HEK293 (cell line): Measurements from ENCODE around the gene TMEM123.

Experiments
- CTCF ChIA-PET: fragments of 350-600 bp; formaldehyde crosslinking; extraction: SDS; loops from one replicate; lab custom pipeline; 2021; ENCODE audit warnings: antibody characterized with exemption; lab: Yijun Ruan, JAX
- POLR2A ChIA-PET: fragments of 300-600 bp; formaldehyde crosslinking; extraction: SDS; loops from one replicate; lab custom pipeline; 2020; ENCODE audit warnings: antibody characterized with exemption, inconsistent platforms; lab: Yijun Ruan, JAX
- H3K27ac ChIP-seq: fragments of 200-500 bp; sonication (Bioruptor generic); 2 replicates; pipeline ENCODE4 v1.5.1; 2014; ENCODE audit warnings: low read depth, low read length, control low read depth, inconsistent platforms; ENCODE audit errors: extremely low read depth
- H3K36me3 ChIP-seq, 2 experiments: fragments of 200-500 bp in 1 of 2; sonication (Bioruptor generic) in 1 of 2; 1 replicate in 1 of 2; 2 replicates in 1 of 2; pipeline ENCODE4 v1.5.1; 2014 to 2017; ENCODE audit warnings: inconsistent platforms in 2 of 2, low read length in 2 of 2; ENCODE audit not compliant: control insufficient read depth in 2 of 2, insufficient read depth in 1 of 2
- H3K4me1 ChIP-seq: fragments of 200-500 bp; sonication (Bioruptor generic); 2 replicates; pipeline ENCODE4 v1.5.1; 2014; ENCODE audit warnings: mild to moderate bottlenecking, low read length, inconsistent platforms; ENCODE audit not compliant: control insufficient read depth, insufficient read depth
- H3K4me3 ChIP-seq: 2 replicates; pipeline ENCODE4 v1.5.1; 2011; ENCODE audit warnings: low read depth, mild to moderate bottlenecking, control low read depth, low read length, moderate library complexity
- H3K9me3 ChIP-seq: fragments of 200-500 bp; sonication (Bioruptor generic); 2 replicates; pipeline ENCODE4 v1.5.1; 2014; ENCODE audit warnings: low read depth, low read length, inconsistent platforms; ENCODE audit not compliant: control insufficient read depth, insufficient read depth
- BCL11A ChIP-seq: fragments of 450-650 bp; formaldehyde crosslinking; IDR thresholded peaks from 2 replicates; pipeline ENCODE4 v1.5.1; 2016; ENCODE audit warnings: low read depth, missing biosample characterization, missing genetic modification characterization
- REPIN1 ChIP-seq: fragments of 450-650 bp; formaldehyde crosslinking; IDR thresholded peaks from 2 replicates; pipeline ENCODE4 v1.5.1; 2017; ENCODE audit warnings: missing biosample characterization, missing genetic modification characterization, low read depth
- TRIM28 ChIP-seq: IDR thresholded peaks from 2 replicates; pipeline ENCODE4 v1.6.1; 2011; ENCODE audit warnings: low read length, control low read depth, borderline replicate concordance
- ZBTB48 ChIP-seq: fragments of 450-650 bp; formaldehyde crosslinking; IDR thresholded peaks from 2 replicates; pipeline ENCODE4 v1.5.1; 2016; ENCODE audit warnings: missing biosample characterization, missing genetic modification characterization
- ZNF658 ChIP-seq: fragments of 450-650 bp; formaldehyde crosslinking; IDR thresholded peaks from 2 replicates; pipeline ENCODE4; 2016; ENCODE audit warnings: missing biosample characterization, missing genetic modification characterization
- TF ChIP-seq, protein P1 (sequence below): fragments of 450-650 bp; formaldehyde crosslinking; IDR thresholded peaks from 2 replicates; pipeline ENCODE4 v1.5.1; 2016; ENCODE audit warnings: missing biosample characterization, missing genetic modification characterization
- TF ChIP-seq, protein P2 (sequence below): fragments of 450-650 bp; formaldehyde crosslinking; conservative IDR thresholded peaks from 2 replicates; pipeline ENCODE4 v1.5.1; 2016; ENCODE audit warnings: low read depth, missing biosample characterization, missing genetic modification characterization
- TF ChIP-seq, protein P3 (sequence below): fragments of 450-650 bp; formaldehyde crosslinking; IDR thresholded peaks from 2 replicates; pipeline ENCODE4 v1.5.0; 2017; ENCODE audit warnings: missing biosample characterization, missing genetic modification characterization, borderline replicate concordance
- TF ChIP-seq, protein P4 (sequence below): fragments of 450-650 bp; formaldehyde crosslinking; IDR thresholded peaks from 2 replicates; pipeline ENCODE4 v1.5.1; 2016; ENCODE audit warnings: missing biosample characterization, missing genetic modification characterization

The TMEM123 gene

DNA sequence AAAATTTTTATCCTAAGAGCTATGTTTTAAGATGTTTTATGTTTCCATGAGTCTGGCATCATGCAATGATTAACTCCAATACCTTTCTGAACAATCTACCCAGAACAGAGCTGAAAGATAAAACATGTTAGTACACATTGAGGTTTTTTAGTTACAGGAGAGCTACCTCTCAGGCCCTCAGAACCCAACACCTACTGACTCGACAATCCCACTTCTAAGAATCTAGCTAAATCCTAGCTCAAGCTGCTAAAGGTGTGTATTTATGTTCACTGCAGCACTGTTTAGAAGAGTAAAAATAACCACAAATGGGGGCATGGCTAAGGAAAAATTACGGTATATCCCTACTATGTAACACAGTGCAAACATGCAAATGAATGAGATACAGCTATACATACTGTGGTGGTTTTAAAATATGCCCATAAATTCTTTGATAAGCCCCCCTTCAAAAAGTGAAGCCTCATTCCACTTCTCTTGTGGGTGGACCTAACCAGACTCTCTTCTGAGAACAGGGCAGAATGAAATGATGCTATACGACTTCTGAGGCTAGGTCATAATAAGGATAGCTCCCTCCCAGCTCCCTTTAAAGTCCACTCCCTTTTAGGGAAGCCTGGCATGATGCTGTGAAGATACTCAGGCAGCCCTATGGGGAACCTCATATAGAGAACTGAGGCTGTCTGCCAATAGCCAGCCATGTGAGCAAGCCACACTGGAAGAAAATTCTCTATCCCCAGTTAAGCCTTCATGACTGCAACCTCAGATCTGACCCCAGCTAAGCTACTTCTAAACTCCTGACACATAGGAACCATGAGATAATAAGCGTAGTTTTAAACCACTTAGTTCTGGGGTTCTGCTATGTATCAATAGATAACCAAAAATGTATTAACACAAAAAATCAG lies 29.5 kb downstream of the TMEM123 start (continued):
- TF ChIP-seq, protein P1, sequence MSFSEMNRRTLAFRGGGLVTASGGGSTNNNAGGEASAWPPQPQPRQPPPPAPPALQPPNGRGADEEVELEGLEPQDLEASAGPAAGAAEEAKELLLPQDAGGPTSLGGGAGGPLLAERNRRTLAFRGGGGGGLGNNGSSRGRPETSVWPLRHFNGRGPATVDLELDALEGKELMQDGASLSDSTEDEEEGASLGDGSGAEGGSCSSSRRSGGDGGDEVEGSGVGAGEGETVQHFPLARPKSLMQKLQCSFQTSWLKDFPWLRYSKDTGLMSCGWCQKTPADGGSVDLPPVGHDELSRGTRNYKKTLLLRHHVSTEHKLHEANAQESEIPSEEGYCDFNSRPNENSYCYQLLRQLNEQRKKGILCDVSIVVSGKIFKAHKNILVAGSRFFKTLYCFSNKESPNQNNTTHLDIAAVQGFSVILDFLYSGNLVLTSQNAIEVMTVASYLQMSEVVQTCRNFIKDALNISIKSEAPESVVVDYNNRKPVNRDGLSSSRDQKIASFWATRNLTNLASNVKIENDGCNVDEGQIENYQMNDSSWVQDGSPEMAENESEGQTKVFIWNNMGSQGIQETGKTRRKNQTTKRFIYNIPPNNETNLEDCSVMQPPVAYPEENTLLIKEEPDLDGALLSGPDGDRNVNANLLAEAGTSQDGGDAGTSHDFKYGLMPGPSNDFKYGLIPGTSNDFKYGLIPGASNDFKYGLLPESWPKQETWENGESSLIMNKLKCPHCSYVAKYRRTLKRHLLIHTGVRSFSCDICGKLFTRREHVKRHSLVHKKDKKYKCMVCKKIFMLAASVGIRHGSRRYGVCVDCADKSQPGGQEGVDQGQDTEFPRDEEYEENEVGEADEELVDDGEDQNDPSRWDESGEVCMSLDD (tag by site-specific recombination), result no peak
- TF ChIP-seq, protein P2, sequence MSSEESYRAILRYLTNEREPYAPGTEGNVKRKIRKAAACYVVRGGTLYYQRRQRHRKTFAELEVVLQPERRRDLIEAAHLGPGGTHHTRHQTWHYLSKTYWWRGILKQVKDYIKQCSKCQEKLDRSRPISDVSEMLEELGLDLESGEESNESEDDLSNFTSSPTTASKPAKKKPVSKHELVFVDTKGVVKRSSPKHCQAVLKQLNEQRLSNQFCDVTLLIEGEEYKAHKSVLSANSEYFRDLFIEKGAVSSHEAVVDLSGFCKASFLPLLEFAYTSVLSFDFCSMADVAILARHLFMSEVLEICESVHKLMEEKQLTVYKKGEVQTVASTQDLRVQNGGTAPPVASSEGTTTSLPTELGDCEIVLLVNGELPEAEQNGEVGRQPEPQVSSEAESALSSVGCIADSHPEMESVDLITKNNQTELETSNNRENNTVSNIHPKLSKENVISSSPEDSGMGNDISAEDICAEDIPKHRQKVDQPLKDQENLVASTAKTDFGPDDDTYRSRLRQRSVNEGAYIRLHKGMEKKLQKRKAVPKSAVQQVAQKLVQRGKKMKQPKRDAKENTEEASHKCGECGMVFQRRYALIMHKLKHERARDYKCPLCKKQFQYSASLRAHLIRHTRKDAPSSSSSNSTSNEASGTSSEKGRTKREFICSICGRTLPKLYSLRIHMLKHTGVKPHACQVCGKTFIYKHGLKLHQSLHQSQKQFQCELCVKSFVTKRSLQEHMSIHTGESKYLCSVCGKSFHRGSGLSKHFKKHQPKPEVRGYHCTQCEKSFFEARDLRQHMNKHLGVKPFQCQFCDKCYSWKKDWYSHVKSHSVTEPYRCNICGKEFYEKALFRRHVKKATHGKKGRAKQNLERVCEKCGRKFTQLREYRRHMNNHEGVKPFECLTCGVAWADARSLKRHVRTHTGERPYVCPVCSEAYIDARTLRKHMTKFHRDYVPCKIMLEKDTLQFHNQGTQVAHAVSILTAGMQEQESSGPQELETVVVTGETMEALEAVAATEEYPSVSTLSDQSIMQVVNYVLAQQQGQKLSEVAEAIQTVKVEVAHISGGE (tag by site-specific recombination), result no peak
- no peak for TF ChIP-seq ZBTB48
- TF ChIP-seq, protein P3, sequence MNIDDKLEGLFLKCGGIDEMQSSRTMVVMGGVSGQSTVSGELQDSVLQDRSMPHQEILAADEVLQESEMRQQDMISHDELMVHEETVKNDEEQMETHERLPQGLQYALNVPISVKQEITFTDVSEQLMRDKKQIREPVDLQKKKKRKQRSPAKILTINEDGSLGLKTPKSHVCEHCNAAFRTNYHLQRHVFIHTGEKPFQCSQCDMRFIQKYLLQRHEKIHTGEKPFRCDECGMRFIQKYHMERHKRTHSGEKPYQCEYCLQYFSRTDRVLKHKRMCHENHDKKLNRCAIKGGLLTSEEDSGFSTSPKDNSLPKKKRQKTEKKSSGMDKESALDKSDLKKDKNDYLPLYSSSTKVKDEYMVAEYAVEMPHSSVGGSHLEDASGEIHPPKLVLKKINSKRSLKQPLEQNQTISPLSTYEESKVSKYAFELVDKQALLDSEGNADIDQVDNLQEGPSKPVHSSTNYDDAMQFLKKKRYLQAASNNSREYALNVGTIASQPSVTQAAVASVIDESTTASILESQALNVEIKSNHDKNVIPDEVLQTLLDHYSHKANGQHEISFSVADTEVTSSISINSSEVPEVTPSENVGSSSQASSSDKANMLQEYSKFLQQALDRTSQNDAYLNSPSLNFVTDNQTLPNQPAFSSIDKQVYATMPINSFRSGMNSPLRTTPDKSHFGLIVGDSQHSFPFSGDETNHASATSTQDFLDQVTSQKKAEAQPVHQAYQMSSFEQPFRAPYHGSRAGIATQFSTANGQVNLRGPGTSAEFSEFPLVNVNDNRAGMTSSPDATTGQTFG (tag by site-specific recombination), result no peak
- TF ChIP-seq, protein P4, sequence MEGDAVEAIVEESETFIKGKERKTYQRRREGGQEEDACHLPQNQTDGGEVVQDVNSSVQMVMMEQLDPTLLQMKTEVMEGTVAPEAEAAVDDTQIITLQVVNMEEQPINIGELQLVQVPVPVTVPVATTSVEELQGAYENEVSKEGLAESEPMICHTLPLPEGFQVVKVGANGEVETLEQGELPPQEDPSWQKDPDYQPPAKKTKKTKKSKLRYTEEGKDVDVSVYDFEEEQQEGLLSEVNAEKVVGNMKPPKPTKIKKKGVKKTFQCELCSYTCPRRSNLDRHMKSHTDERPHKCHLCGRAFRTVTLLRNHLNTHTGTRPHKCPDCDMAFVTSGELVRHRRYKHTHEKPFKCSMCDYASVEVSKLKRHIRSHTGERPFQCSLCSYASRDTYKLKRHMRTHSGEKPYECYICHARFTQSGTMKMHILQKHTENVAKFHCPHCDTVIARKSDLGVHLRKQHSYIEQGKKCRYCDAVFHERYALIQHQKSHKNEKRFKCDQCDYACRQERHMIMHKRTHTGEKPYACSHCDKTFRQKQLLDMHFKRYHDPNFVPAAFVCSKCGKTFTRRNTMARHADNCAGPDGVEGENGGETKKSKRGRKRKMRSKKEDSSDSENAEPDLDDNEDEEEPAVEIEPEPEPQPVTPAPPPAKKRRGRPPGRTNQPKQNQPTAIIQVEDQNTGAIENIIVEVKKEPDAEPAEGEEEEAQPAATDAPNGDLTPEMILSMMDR (tag by site-specific recombination), result no peak
- no peak for TF ChIP-seq TRIM28

DNA sequence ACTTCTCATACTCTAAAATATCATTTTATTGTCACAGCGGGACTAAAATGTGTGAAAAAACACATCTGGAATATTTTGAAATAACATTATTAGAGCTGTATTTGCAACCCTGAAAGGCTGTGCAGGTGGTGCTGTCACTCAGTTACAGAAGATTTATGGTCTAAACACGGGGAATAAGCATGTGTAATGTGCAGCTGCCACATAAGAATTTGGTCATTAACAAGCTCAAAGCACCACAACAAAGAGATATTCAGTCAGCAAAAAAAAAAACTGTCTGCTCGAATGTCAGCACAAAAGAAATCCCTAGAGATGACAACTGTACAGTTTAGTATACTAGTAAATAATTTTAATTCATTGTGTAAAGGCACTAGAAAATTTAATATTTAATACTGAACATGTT lies 31.3 kb downstream of the TMEM123 start:
- H3K36me3 ChIP-seq, result peaks cover 0 to 6% of the 10 kb centered on the region in 2 experiments; a peak in 1 of 3 replicates
- TF ChIP-seq REPIN1 (tag by site-specific recombination), result no peak
- TF ChIP-seq, all 188 proteins: peak for 0
- POLR2A ChIA-PET, result no interaction called here
- H3K4me1 ChIP-seq, result no peaks in the 10 kb centered on the region
- no peak overlapping the region for H3K4me3 ChIP-seq
- no peak overlapping the region for H3K27ac ChIP-seq
- no peaks in the 10 kb centered on the region for H3K9me3 ChIP-seq
- CTCF ChIA-PET, result interaction anchor here (0.6 kb wide), 1 partner anchor 192 kb away, joined by 3 read pairs; no protein-coding TSS in a partner anchor

DNA sequence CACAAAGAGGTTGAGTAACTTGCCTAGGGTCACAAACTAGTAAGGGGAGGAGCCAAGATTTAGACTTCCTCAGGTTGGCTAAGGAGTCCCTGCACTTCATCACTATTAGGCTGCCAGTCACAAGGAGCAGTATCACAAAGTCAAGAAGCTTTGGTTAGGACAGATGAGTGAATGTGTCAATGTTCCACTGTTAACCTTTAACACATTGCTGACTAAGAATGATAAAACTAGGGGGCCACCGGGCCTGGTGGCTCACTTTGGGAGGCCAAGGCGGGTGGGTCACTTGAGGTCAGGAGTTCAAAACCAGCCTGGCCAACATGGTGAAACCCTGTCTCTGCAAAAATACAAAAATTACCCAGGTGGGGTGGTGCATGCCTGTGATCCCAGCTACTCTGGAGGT lies 32.0 kb downstream of the TMEM123 start:
- CTCF ChIA-PET, result no interaction called here
- H3K9me3 ChIP-seq, result no peaks in the 10 kb centered on the region
- H3K36me3 ChIP-seq, result peaks cover 0 to 6% of the 10 kb centered on the region in 2 experiments; a peak in 1 of 3 replicates
- no peaks in the 10 kb centered on the region for H3K4me1 ChIP-seq
- no peak overlapping the region for H3K4me3 ChIP-seq
- TF ChIP-seq ZNF658 (tag by site-specific recombination) (no peak), BCL11A (tag by site-specific recombination) (no peak)
- TF ChIP-seq, protein P3 (tag by site-specific recombination), result no peak
- POLR2A ChIA-PET, result no interaction called here
- no peak overlapping the region for H3K27ac ChIP-seq
